SK-N-SH (cell line): ENCODE measurements around the gene PRKN. TPM values are rescaled to one million over a fixed set of nuclear protein-coding genes. Genes with fewer than 3 reads are reported as not detected.

Source experiments
- CTCF ChIA-PET: fragments of 300-600, 350-600 bp; formaldehyde crosslinking; extraction: SDS; loops from one replicate; lab custom pipeline; 2021; lab: Yijun Ruan, JAX
- POLR2A ChIA-PET: fragments of 350-600 bp; sonication (Branson Sonifier 250); formaldehyde crosslinking; extraction: SDS; loops from one replicate; lab custom pipeline; 2020; ENCODE audit warnings: antibody characterized with exemption, inconsistent platforms; lab: Yijun Ruan, JAX
- DNase-seq: peaks from one replicate; pipeline ENCODE4 v3.0.0; 2012
- H2AFZ ChIP-seq: fragments of 200-600 bp; sonication (generic); 2 replicates; pipeline ENCODE4 v1.8.1; 2016; ENCODE audit warnings: antibody characterized with exemption, mild to moderate bottlenecking, low read depth
- H3F3A ChIP-seq: fragments of 200-600 bp; sonication (generic); replicated peaks from 2 replicates; pipeline ENCODE3; 2016; ENCODE audit warnings: antibody characterized with exemption, mild to moderate bottlenecking; ENCODE audit not compliant: insufficient read depth
- H3K27ac ChIP-seq, 2 experiments: fragments of 200-500 bp in 1 of 2; fragments of 200-600 bp in 1 of 2; sonication (Bioruptor generic) in 1 of 2; sonication (generic), shearing (Covaris generic) in 1 of 2; 2 replicates each; pipeline versions ENCODE4 v1.5.1 to v1.6.1; 2014 to 2016; ENCODE audit warnings: low read depth in 2 of 2, inconsistent platforms in 1 of 2, low read length in 1 of 2, mild to moderate bottlenecking in 1 of 2, mixed read lengths in 1 of 2
- H3K27me3 ChIP-seq: fragments of 200-600 bp; sonication (generic), shearing (Covaris generic); 2 replicates; pipeline ENCODE4 v1.6.1; 2016; ENCODE audit warnings: mixed run types; ENCODE audit not compliant: insufficient read depth
- H3K36me3 ChIP-seq, 2 experiments: fragments of 200-500 bp in 1 of 2; fragments of 200-600 bp in 1 of 2; sonication (Bioruptor generic) in 1 of 2; sonication (generic) in 1 of 2; replicated peaks in 1 of 2; 2 replicates each; pipeline versions ENCODE3 to v1.5.1; 2014 to 2016; ENCODE audit warnings: low read length in 1 of 2, mild to moderate bottlenecking in 1 of 2; ENCODE audit not compliant: insufficient read depth in 2 of 2, control insufficient read depth in 1 of 2
- H3K4me1 ChIP-seq, 2 experiments: fragments of 200-500 bp in 1 of 2; fragments of 200-600 bp in 1 of 2; sonication (Bioruptor generic) in 1 of 2; sonication (generic), shearing (Covaris generic) in 1 of 2; 2 replicates each; pipeline versions ENCODE4 v1.5.1 to v1.6.1; 2014 to 2016; ENCODE audit warnings: low read depth in 1 of 2, low read length in 1 of 2, mixed run types in 1 of 2; ENCODE audit not compliant: insufficient read depth in 2 of 2, control insufficient read depth in 1 of 2
- H3K4me2 ChIP-seq: fragments of 200-600 bp; sonication (generic), shearing (Covaris generic); 2 replicates; pipeline ENCODE4 v1.6.1; 2017; ENCODE audit warnings: mixed run types
- H3K4me3 ChIP-seq, 2 experiments: fragments of 200-500 bp in 1 of 2; fragments of 200-600 bp in 1 of 2; sonication (Bioruptor generic) in 1 of 2; sonication (generic), shearing (Covaris generic) in 1 of 2; 2 replicates each; pipeline versions ENCODE4 v1.5.1 to v1.8.1; 2014 to 2016; ENCODE audit warnings: low read depth in 2 of 2, inconsistent platforms in 1 of 2, low read length in 1 of 2, mild to moderate bottlenecking in 1 of 2, mixed read lengths in 1 of 2, moderate library complexity in 1 of 2
- H3K79me2 ChIP-seq: fragments of 200-600 bp; sonication (generic); 2 replicates; pipeline ENCODE4 v1.8.1; 2017; ENCODE audit warnings: mild to moderate bottlenecking; ENCODE audit not compliant: insufficient read depth
- H3K9ac ChIP-seq: fragments of 200-600 bp; sonication (generic); 2 replicates; pipeline ENCODE4 v1.6.1; 2017; ENCODE audit warnings: mixed run types
- H3K9me2 ChIP-seq: fragments of 200-600 bp; sonication (generic); 2 replicates; pipeline ENCODE4 v1.6.1; 2017; ENCODE audit warnings: mixed run types
- H3K9me3 ChIP-seq: fragments of 200-600 bp; sonication (generic); 2 replicates; pipeline ENCODE4 v1.6.1; 2017; ENCODE audit warnings: mixed run types, mild to moderate bottlenecking, moderate library complexity
- H4K20me1 ChIP-seq: fragments of 200-600 bp; sonication (generic); 2 replicates; pipeline ENCODE4 v1.6.1; 2017; ENCODE audit warnings: mild to moderate bottlenecking, mixed run types; ENCODE audit not compliant: insufficient read depth
- CHD2 ChIP-seq: fragments of 150-350 bp; IDR thresholded peaks from 2 replicates; pipeline ENCODE4 v1.6.1; 2018; ENCODE audit warnings: low read length; ENCODE audit not compliant: partially characterized antibody
- CTCF ChIP-seq: fragments of 200-600 bp; sonication (generic); IDR thresholded peaks from 2 replicates; pipeline ENCODE4 v1.6.1; 2017; ENCODE audit warnings: antibody characterized with exemption, mild to moderate bottlenecking, moderate library complexity
- EP300 ChIP-seq, 2 experiments: IDR thresholded peaks; 2 replicates each; pipeline versions ENCODE4 v1.4.0 to v1.6.1; 2012; ENCODE audit warnings: borderline replicate concordance in 1 of 2, low read depth in 1 of 2, low read length in 1 of 2
- EZH2phosphoT487 ChIP-seq: fragments of 200-600 bp; sonication (generic); IDR thresholded peaks from 2 replicates; pipeline ENCODE4 v1.6.1; 2017; ENCODE audit warnings: low read depth, mixed run types, mild to moderate bottlenecking, antibody characterized with exemption, moderate library complexity, borderline replicate concordance
- FOXM1 ChIP-seq: IDR thresholded peaks from 2 replicates; pipeline ENCODE4 v1.4.0; 2012; ENCODE audit warnings: low read depth, mild to moderate bottlenecking
- GATA2 ChIP-seq: sonication (generic); formaldehyde crosslinking; IDR thresholded peaks from 2 replicates; pipeline ENCODE4 v1.5.0; 2020; ENCODE audit warnings: mild to moderate bottlenecking, missing genetic modification reagents
- MEF2A ChIP-seq: IDR thresholded peaks from 2 replicates; pipeline ENCODE4 v1.4.0; 2012; ENCODE audit warnings: low read depth, borderline replicate concordance
- NRF1 ChIP-seq: IDR thresholded peaks from 2 replicates; pipeline ENCODE4 v1.6.1; 2012; ENCODE audit warnings: low read depth, mild to moderate bottlenecking, low read length
- RAD21 ChIP-seq: IDR thresholded peaks from 2 replicates; pipeline ENCODE4 v1.6.1; 2012; ENCODE audit warnings: mild to moderate bottlenecking, low read length
- RCOR1 ChIP-seq: fragments of 150-350 bp; IDR thresholded peaks from 2 replicates; pipeline ENCODE4 v1.6.1; 2017; ENCODE audit warnings: antibody characterized with exemption, low read length
- REST ChIP-seq: IDR thresholded peaks from 2 replicates; pipeline ENCODE4 v1.6.1; 2012; ENCODE audit warnings: mild to moderate bottlenecking, low read depth, low read length, moderate library complexity
- SIN3A ChIP-seq: IDR thresholded peaks from 2 replicates; pipeline ENCODE4 v1.6.1; 2012; ENCODE audit warnings: low read depth, mild to moderate bottlenecking, low read length, moderate library complexity, borderline replicate concordance
- SMC3 ChIP-seq: IDR thresholded peaks from 2 replicates; pipeline ENCODE4 v1.6.1; 2012; ENCODE audit warnings: low read depth, low read length, improper control_type of control experiment
- USF1 ChIP-seq: IDR thresholded peaks from 2 replicates; pipeline ENCODE4 v1.4.0; 2012; ENCODE audit warnings: low read depth, borderline replicate concordance
- USF2 ChIP-seq: fragments of 150-350 bp; IDR thresholded peaks from 2 replicates; pipeline ENCODE4 v1.6.1; 2017; ENCODE audit warnings: antibody characterized with exemption, low read length, low read depth, borderline replicate concordance
- ZBTB33 ChIP-seq: IDR thresholded peaks from 2 replicates; pipeline ENCODE4 v1.4.0; 2012; ENCODE audit warnings: low read depth, borderline replicate concordance
- WGBS: methylation state at CpG from one replicate; pipeline ENCODE4 v1.1.6; 2017; ENCODE audit warnings: low lambda C conversion rate; 5-methylcytosine and 5-hydroxymethylcytosine counted together
- polyA plus RNA-seq, 3 experiments: library from polyadenylated mRNA; depleted of rRNA; stranded (reverse); fragments of >200 nt; gene quantifications; 2 replicates each; pipeline ENCODE4 v1.2.3, GENCODE V29; 2012

PRKN gene
- polyA plus RNA-seq, 1 of the 3 experiments (the other 2 are of a cell fraction), result 0.76 TPM

GRCh38 chr6:161534264-161534873 is 1193.2 kb downstream of the PRKN start:
- POLR2A ChIA-PET, result no interaction called here
- 54% methylated on average over 13 of the region's 13 CpGs for WGBS
- CTCF ChIA-PET, result no interaction called here

More at GRCh38 chr6:161534264-161534873, 1193.2 kb downstream of the PRKN start:
- H3K9ac ChIP-seq, result no peak overlapping the region
- H3K9me2 ChIP-seq, result no peaks in the 10 kb centered on the region
- H3K4me3 ChIP-seq, result no peak overlapping the region
- H3K4me1 ChIP-seq, result no peaks in the 10 kb centered on the region
- TF ChIP-seq SIN3A (no peak), MEF2A (no peak), USF1 (no peak), EZH2phosphoT487 (no peak), NRF1 (no peak), REST (no peak), RCOR1 (no peak), EP300 (IDR thresholded peaks at IDR 0.05; ENCODE audit: borderline replicate concordance in 1 of 2, low read depth in 1 of 2, low read length in 1 of 2) (no peak), USF2 (no peak), CTCF (no peak), CHD2 (no peak), RAD21 (no peak), FOXM1 (no peak), SMC3 (no peak), ZBTB33 (no peak), GATA2 (CRISPR knock-in tag) (no peak)
- H4K20me1 ChIP-seq, result no peaks in the 10 kb centered on the region
- no peaks in the 10 kb centered on the region for H3K79me2 ChIP-seq
- H3K36me3 ChIP-seq, result no peaks in the 10 kb centered on the region
- H3K27me3 ChIP-seq, result no peaks in the 10 kb centered on the region; the same call in 1 of the 2 replicates
- H3K4me2 ChIP-seq, result no peak overlapping the region
- H2AFZ ChIP-seq, result no peak overlapping the region
- H3K9me3 ChIP-seq, result no peaks in the 10 kb centered on the region
- no peak for DNase-seq
- H3F3A ChIP-seq, result no peaks in the 10 kb centered on the region
- no peak overlapping the region for H3K27ac ChIP-seq
